ENCODE results near the gene AHCYL2. TPM values are rescaled to one million over a fixed set of nuclear protein-coding genes. Genes with fewer than 3 reads are reported as not detected.

The AHCYL2 gene
- total RNA-seq, 1 experiment from 2014 or later, result 20.2 TPM

GRCh38 chr7:129202058-129202777 lies 22.6 kb upstream of the AHCYL2 start:
- intact Hi-C loops (cut with micrococcal nuclease; ENCODE audit: unreplicated experiment), result no loop called here
- in situ Hi-C loops (cut with HindIII; ENCODE audit: low pct_unique_long_range_greater_than_20kb, low sequenced_read_pairs), result no loop called here
- Histone ChIP-seq H3K27ac (ENCODE audit: low read length) (no peak overlapping the region), H3K9me3 (ENCODE audit: control insufficient read depth, insufficient read depth, low read depth, low read length) (no peaks in the 10 kb centered on the region), H3K27me3 (ENCODE audit: control insufficient read depth, insufficient read depth, low read length) (no peaks in the 10 kb centered on the region), H3K4me3 (ENCODE audit: low read depth in 2 of 2, low read length in 2 of 2) (no peak overlapping the region), H3K4me1 (ENCODE audit: control insufficient read depth, insufficient read depth, low read length) (no peaks in the 10 kb centered on the region), H3K36me3 (ENCODE audit: control insufficient read depth, insufficient read depth, low read length) (no peaks in the 10 kb centered on the region)
- CTCF ChIA-PET, result no interaction called here
- POLR2A ChIA-PET, result no interaction called here
- no peak for ATAC-seq
- BruUV-seq (replicated peaks), result no TSS peak
- DNase-seq (ENCODE audit: low read depth, low spot score), result no peak
- TF ChIP-seq REST (IDR thresholded peaks at IDR 0.05; ENCODE audit: insufficient read depth in 1 of 2, low read depth in 2 of 2, low read length in 1 of 2) (no peak), SIN3A (IDR thresholded peaks at IDR 0.05; ENCODE audit: borderline replicate concordance, insufficient read depth, low read depth, low read length) (no peak), CTCF (IDR thresholded peaks at IDR 0.05) (no peak), TCF7L2 (IDR thresholded peaks at IDR 0.05; ENCODE audit: low read depth, low read length) (no peak), POLR2AphosphoS5 (IDR thresholded peaks at IDR 0.05; ENCODE audit: low read depth, low read length) (no peak)

- CTCF ChIA-PET, result no interaction called here
- ATAC-seq (peak; percentile 63), DNase-seq (ENCODE audit: low read depth, low spot score) (no peak)
- Histone ChIP-seq H3K4me3 (ENCODE audit: low read depth in 2 of 2, low read length in 2 of 2) (no peak overlapping the region), H3K27me3 (ENCODE audit: control insufficient read depth, insufficient read depth, low read length) (no peaks in the 10 kb centered on the region), H3K36me3 (ENCODE audit: control insufficient read depth, insufficient read depth, low read length) (no peaks in the 10 kb centered on the region), H3K4me1 (ENCODE audit: control insufficient read depth, insufficient read depth, low read length) (no peaks in the 10 kb centered on the region), H3K9me3 (ENCODE audit: control insufficient read depth, insufficient read depth, low read depth, low read length) (no peaks in the 10 kb centered on the region), H3K27ac (ENCODE audit: low read length) (no peak overlapping the region)
- intact Hi-C loops (cut with micrococcal nuclease; ENCODE audit: unreplicated experiment), result no loop called here
- POLR2A ChIA-PET, result no interaction called here
- no TSS peak for BruUV-seq (replicated peaks)
- in situ Hi-C loops (cut with HindIII; ENCODE audit: low pct_unique_long_range_greater_than_20kb, low sequenced_read_pairs), result no loop called here
- TF ChIP-seq REST (IDR thresholded peaks at IDR 0.05; ENCODE audit: insufficient read depth in 1 of 2, low read depth in 2 of 2, low read length in 1 of 2) (no peak), CTCF (IDR thresholded peaks at IDR 0.05) (no peak), TCF7L2 (IDR thresholded peaks at IDR 0.05; ENCODE audit: low read depth, low read length) (no peak), SIN3A (IDR thresholded peaks at IDR 0.05; ENCODE audit: borderline replicate concordance, insufficient read depth, low read depth, low read length) (no peak), POLR2AphosphoS5 (IDR thresholded peaks at IDR 0.05; ENCODE audit: low read depth, low read length) (no peak)
These were observed 21.6 kb upstream of the AHCYL2 start for GRCh38 chr7:129203050-129203741.
